Liver (tissue), 3 donors: Measurements from ENCODE around the gene SORL1.

Experiments used
- EGR1 ChIP-seq, 2 donors: IDR thresholded peaks; 2 replicates each; pipeline ENCODE4 v1.6.1; 2016 to 2018; ENCODE audit warnings: antibody characterized with exemption in 2 of 2, low read depth in 2 of 2
- HNF4A ChIP-seq, 2 donors: conservative IDR thresholded peaks; 2 replicates each; pipeline ENCODE4 v1.6.1; 2016; ENCODE audit warnings: antibody characterized with exemption in 2 of 2, mild to moderate bottlenecking in 2 of 2
- JUND ChIP-seq, 2 donors: IDR thresholded peaks; 2 replicates each; pipeline ENCODE4 v1.6.1; 2016; ENCODE audit warnings: antibody characterized with exemption in 2 of 2
- NR2F2 ChIP-seq: IDR thresholded peaks from 2 replicates; pipeline ENCODE4 v1.6.1; 2016; ENCODE audit warnings: antibody characterized with exemption
- TAF1 ChIP-seq: conservative IDR thresholded peaks from 2 replicates; pipeline ENCODE4 v1.6.1; 2016; ENCODE audit warnings: antibody characterized with exemption, mild to moderate bottlenecking
- TF ChIP-seq, protein P1 (sequence below): fragments of 150-350 bp; IDR thresholded peaks from 2 replicates; pipeline ENCODE4 v1.5.1; 2017; ENCODE audit warnings: improper control_type of control experiment, low read depth, low read length; ENCODE audit not compliant: missing input control
- TF ChIP-seq, protein P2 (sequence below): IDR thresholded peaks from 2 replicates; pipeline ENCODE4 v1.6.1; 2016; ENCODE audit warnings: antibody characterized with exemption
- TF ChIP-seq, protein P3 (sequence below): IDR thresholded peaks from 2 replicates; pipeline ENCODE4 v1.6.1; 2016; ENCODE audit warnings: antibody characterized with exemption
- donor health status: healthy.
- donor health status: healthy.

DNA sequence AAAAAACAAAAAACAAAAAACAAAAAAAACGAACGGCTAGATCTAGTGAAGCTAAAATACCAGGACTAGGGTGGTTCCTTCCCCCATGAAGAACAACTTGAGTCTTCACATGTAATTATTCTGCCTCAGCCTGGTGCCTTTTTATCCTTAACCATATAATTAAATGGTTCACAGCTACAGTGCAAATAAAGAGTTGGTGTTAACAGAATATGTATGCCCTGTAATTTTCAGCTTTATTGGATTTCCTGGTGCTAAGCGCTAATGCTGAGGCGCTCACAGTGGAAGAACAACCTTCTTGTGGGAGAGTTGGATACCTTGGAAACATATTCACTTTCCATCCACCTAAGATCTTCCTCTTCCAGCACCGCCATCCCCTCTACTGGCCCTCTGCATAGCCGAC is 159.1 kb downstream of the SORL1 start:
- TF ChIP-seq, protein P1, sequence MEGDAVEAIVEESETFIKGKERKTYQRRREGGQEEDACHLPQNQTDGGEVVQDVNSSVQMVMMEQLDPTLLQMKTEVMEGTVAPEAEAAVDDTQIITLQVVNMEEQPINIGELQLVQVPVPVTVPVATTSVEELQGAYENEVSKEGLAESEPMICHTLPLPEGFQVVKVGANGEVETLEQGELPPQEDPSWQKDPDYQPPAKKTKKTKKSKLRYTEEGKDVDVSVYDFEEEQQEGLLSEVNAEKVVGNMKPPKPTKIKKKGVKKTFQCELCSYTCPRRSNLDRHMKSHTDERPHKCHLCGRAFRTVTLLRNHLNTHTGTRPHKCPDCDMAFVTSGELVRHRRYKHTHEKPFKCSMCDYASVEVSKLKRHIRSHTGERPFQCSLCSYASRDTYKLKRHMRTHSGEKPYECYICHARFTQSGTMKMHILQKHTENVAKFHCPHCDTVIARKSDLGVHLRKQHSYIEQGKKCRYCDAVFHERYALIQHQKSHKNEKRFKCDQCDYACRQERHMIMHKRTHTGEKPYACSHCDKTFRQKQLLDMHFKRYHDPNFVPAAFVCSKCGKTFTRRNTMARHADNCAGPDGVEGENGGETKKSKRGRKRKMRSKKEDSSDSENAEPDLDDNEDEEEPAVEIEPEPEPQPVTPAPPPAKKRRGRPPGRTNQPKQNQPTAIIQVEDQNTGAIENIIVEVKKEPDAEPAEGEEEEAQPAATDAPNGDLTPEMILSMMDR, result no peak
- TF ChIP-seq, protein P2, sequence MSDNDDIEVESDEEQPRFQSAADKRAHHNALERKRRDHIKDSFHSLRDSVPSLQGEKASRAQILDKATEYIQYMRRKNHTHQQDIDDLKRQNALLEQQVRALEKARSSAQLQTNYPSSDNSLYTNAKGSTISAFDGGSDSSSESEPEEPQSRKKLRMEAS, result no peak
- no peak for TF ChIP-seq JUND (IDR thresholded peaks at IDR 0.05)
- no peak for TF ChIP-seq TAF1
- no peak for TF ChIP-seq NR2F2
- TF ChIP-seq EGR1 (IDR thresholded peaks at IDR 0.05; ENCODE audit: low read depth in 2 of 2), result no peak
- TF ChIP-seq, protein P3, sequence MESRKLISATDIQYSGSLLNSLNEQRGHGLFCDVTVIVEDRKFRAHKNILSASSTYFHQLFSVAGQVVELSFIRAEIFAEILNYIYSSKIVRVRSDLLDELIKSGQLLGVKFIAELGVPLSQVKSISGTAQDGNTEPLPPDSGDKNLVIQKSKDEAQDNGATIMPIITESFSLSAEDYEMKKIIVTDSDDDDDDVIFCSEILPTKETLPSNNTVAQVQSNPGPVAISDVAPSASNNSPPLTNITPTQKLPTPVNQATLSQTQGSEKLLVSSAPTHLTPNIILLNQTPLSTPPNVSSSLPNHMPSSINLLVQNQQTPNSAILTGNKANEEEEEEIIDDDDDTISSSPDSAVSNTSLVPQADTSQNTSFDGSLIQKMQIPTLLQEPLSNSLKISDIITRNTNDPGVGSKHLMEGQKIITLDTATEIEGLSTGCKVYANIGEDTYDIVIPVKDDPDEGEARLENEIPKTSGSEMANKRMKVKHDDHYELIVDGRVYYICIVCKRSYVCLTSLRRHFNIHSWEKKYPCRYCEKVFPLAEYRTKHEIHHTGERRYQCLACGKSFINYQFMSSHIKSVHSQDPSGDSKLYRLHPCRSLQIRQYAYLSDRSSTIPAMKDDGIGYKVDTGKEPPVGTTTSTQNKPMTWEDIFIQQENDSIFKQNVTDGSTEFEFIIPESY, result no peak
- TF ChIP-seq HNF4A (conservative IDR thresholded peaks at IDR 0.05), result no peak
